IPS-18a (cell line): ENCODE data around the gene LIMS3.
"Not testable (repeated sequence)": the region's sequence is repeated elsewhere in the genome, so short reads cannot be mapped to it uniquely, and the experiment has no call there.

ENCODE experiments used
- H3K27ac ChIP-seq: one replicate; pipeline ENCODE4 v1.5.1; 2013; ENCODE audit warnings: low read length
- H3K27me3 ChIP-seq: one replicate; pipeline ENCODE4 v1.6.1; 2013; ENCODE audit warnings: mild to moderate bottlenecking, low read length; ENCODE audit not compliant: control insufficient read depth, insufficient read depth
- H3K36me3 ChIP-seq: one replicate; pipeline ENCODE4 v1.6.1; 2013; ENCODE audit warnings: low read depth, low read length; ENCODE audit not compliant: control insufficient read depth
- H3K4me1 ChIP-seq: one replicate; pipeline ENCODE4 v1.6.1; 2013; ENCODE audit warnings: low read depth, low read length; ENCODE audit not compliant: control insufficient read depth
- H3K4me3 ChIP-seq: one replicate; pipeline ENCODE4 v1.5.1; 2013; ENCODE audit warnings: low read length
- H3K9ac ChIP-seq: one replicate; pipeline ENCODE4 v1.6.1; 2013; ENCODE audit warnings: mild to moderate bottlenecking, low read length, moderate library complexity
- H3K9me3 ChIP-seq: one replicate; pipeline ENCODE4 v1.6.1; 2013; ENCODE audit warnings: low read depth, low read length; ENCODE audit not compliant: control insufficient read depth

The LIMS3 gene

DNA sequence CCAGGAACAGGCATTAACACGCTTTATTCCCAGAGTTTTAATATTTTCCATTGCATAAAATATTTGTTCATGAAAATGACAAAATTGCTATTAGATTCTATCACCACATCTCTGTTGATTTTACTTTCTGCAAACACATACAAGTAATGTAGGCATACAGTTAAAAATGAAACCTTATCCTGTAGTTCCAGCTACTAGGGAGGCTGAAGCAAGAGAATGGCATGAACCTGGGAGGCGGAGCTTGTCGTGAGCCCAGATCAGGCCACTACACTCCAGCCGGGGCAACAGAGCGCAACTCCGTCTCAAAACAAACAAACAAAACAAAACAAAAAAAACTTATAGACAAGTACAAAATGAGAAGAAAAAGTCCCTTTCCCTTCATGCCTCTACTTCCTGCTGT is 38.0 kb downstream of the LIMS3 start:
- H3K36me3 ChIP-seq, H3K9me3 ChIP-seq, H3K4me3 ChIP-seq, H3K4me1 ChIP-seq, H3K9ac ChIP-seq, H3K27ac ChIP-seq, H3K27me3 ChIP-seq: not testable (repeated sequence)

DNA sequence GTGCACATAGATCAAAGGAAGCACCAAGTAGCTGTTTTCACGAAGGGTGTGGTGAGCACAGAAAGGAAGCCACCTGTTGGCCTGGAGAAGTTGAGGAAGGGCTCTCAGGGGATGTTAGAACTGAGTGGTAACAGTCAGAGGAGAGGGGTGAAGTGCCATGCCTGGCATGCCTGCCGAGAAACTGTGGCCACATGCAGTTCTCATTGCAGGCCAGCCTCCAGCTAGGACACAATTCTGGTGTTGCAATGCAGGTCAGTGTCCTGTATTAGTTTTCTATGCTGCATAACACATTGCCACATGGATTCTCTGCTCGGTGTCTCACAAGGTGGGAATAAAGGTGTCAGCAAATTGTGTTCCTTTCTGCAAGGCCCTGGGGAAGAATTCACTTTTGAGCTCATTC is 46.9 kb downstream of the LIMS3 start:
- H3K4me1 ChIP-seq, H3K9me3 ChIP-seq, H3K4me3 ChIP-seq, H3K9ac ChIP-seq, H3K27me3 ChIP-seq, H3K27ac ChIP-seq, H3K36me3 ChIP-seq: not testable (repeated sequence)

DNA sequence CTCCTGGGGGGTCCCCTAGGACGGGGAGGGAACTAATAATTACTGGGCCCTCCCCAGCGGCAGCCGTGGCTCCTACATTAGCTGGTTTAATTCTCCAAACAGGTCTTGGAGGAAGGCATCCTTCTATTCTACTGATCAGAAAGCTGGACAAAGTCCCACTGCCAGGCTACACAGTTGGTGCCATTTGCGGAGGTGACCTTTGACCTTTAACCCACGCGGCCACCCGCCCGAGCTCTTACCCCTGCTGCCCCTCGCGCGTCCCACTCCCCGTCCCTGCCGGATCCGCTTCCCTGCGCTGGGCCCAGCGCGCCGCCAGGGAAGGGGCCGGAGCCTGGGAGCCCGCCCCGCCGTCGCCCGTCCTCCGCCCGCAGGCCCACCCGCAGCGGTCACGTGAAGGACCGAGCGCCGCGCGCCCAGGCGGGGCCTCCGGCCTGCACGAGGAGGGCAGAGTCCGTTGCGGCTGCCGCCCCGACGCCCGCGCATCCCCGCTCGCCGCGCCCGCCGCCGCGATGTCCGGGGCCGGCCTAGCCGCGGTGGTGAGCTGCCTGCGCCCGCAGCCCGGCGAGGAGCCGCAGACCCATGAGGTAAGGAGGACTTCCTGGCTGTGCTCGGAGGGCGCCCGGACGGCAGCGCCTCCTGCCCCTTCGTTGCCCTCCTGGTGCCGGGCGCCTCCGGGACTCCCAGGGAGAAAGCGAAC is 48.9 kb downstream of the LIMS3 start:
- not testable (repeated sequence) for H3K9ac ChIP-seq, H3K9me3 ChIP-seq, H3K36me3 ChIP-seq, H3K27ac ChIP-seq, H3K27me3 ChIP-seq, H3K4me3 ChIP-seq, H3K4me1 ChIP-seq

DNA sequence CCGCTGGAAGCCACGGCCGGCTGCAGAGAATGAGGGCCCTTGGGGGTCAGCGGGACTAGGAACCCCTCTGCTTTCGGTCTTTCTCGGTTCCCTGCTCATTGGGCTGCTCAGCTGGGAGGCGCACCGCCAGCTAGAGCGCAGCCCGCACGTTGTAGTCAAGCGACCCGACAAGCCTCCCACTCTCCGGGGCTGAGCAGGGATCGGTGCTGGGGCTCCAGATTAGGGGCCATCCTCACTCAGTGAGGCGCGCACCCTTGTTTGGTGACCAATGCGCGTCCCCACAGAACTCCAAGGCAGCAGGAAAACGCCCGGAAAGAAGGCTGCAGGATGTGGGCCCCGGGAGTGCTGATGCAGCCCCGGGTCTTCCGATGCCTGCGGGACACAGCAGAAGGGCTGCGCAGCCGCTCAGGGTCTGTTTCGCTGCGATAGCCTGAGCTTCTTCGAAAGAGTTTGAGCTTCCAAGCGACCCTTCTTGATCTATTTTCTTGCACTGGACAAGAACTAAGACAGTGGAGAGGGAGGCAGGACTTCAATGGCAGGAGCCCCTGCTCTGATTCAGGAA is 49.6 kb downstream of the LIMS3 start:
- H3K36me3 ChIP-seq, H3K9me3 ChIP-seq, H3K4me3 ChIP-seq, H3K27ac ChIP-seq, H3K27me3 ChIP-seq, H3K9ac ChIP-seq, H3K4me1 ChIP-seq: not testable (repeated sequence)

DNA sequence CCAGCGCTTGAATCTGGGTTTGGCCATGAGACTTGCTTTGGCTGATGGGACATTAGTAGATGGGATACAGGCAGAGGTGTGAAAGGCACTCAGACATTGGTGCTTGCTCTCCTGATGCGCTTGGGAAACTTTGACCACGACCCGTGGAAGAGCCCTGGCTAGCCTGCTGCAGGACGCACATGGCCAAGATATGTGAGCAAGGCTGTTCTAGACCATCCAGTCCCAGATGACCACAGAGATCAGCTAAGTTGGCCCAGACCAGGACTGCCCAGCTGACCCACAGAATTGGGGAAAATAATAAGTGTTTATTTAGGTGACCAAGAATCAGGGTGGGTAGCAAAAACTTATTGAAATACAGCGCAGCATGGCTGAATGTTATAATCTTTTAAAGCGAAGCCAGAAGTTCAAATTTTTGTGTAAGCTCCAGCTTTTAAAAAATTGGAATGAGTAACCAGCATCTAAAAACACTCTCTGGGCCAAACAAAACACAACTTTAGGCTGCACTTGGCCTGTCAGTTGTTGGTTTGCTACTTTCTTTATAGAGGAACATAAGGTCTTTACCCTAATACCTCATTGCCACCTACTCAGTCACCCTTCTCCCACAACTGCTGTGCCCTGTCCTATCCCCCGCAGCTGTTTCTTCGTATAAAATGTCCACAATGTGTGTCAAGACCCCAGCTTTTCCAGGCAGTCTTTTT is 51.8 kb downstream of the LIMS3 start:
- not testable (repeated sequence) for H3K27ac ChIP-seq, H3K9ac ChIP-seq, H3K4me3 ChIP-seq, H3K36me3 ChIP-seq, H3K4me1 ChIP-seq, H3K27me3 ChIP-seq, H3K9me3 ChIP-seq

DNA sequence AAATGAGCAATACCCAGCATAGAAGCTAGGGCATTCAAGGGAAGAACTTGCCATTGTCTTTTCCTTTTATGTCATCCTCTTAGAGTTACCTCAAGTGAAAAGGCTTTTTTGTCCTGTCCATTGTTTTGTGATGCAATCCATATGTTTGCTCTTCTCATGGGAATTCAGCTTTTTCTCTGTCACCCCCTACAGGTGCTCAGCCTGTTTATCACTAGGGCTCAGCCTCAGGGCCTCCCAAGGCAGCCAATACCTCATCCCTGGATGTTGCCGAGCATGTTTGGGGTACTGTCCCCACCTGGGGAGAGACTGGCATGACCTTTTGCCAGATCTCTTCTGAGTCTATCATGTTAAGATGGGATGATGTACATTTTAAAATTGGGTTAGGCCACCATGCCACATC is 65.5 kb downstream of the LIMS3 start:
- H3K9ac ChIP-seq, H3K4me1 ChIP-seq, H3K4me3 ChIP-seq, H3K36me3 ChIP-seq, H3K27ac ChIP-seq, H3K9me3 ChIP-seq, H3K27me3 ChIP-seq: not testable (repeated sequence)

DNA sequence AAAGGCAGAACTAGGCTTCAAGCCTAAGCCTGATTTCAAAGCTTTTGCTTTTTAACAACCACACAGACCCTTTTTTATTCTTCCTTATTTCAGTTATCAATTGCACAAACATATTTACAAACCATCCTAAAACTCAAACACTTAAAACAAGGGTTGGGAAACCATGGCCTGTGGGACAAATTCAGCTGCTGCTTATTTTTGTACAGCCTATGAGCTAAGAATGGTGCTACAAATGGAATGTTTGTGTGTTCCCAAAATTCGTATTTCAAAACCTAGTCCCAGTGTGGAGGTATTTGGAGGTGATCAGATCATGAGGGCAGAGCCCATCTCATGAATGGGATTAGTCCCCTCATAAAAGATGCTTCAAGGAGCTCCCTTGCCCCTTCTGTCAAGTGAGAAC is 67.0 kb downstream of the LIMS3 start:
- not testable (repeated sequence) for H3K4me3 ChIP-seq, H3K4me1 ChIP-seq, H3K27ac ChIP-seq, H3K27me3 ChIP-seq, H3K36me3 ChIP-seq, H3K9me3 ChIP-seq, H3K9ac ChIP-seq

DNA sequence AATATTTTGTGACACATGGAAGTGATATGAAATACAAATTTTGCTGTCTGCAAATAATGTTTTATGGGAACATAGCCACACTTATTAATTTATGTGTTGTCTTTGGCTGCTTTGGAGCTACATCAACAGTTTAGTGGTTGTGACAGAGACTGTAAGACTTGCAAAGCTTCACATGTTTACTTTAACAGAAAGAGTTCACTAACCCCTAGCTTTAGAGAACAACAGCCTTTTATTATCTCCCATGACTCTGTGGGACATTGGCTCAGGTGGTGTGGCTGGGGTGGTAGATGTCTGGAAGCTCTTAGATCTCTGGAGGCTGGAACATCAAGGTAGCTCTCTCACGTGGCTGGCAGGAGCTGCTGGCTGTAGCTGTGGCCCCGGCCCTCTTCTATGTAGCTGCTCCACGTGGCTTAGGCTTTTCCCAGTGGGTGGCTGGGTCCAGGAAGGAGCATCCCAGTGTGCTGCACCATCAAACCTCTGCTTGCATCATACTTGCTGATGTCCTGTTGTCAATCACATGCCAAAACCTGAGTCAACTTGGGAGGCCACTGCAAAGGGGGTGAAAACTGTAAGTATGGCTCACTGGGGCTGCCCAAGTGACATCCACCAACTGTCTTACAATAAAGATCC is 67.7 kb downstream of the LIMS3 start:
- not testable (repeated sequence) for H3K9ac ChIP-seq, H3K27ac ChIP-seq, H3K36me3 ChIP-seq, H3K4me1 ChIP-seq, H3K27me3 ChIP-seq, H3K4me3 ChIP-seq, H3K9me3 ChIP-seq

DNA sequence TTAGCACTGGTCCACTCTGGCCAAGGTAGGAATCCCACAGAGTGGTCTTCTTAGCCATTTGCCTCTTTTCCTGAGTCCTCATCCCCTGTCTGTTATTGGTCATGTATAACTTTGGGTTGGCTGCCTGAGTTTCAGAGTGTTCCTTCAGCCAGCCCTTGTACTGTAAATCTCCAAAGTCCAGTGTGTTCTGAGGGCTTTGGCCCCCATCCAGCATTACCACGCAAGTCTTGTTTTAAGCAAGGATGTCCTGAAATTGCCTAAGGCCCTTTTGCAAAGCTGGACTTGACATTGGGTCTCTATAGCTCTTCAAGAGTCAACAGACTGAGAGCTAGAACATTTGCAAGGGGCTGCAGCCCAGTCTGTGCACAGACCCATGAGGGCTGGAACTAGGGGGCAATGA is 68.4 kb downstream of the LIMS3 start:
- H3K9ac ChIP-seq, H3K9me3 ChIP-seq, H3K4me3 ChIP-seq, H3K27ac ChIP-seq, H3K36me3 ChIP-seq, H3K27me3 ChIP-seq, H3K4me1 ChIP-seq: not testable (repeated sequence)

DNA sequence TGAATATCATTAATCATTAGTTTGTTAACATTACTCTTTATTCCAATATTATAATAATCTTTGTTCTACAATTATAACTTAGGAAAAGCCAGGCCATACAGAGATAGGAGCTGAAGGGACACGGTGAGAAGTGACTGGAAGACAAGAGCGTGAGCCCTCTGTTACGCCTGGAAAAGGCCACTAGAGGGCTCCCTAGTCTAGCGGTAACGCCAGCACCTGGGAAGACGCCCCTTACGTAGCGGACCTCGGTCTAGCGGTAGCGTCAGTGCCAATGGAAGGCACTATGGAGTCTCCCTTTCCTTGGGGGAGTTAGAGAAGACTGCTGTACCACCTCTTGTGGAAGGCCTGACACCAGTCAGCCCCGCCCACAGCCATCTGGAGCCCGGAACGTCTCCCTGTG is 71.4 kb downstream of the LIMS3 start:
- H3K36me3 ChIP-seq, H3K9me3 ChIP-seq, H3K9ac ChIP-seq, H3K27me3 ChIP-seq, H3K27ac ChIP-seq, H3K4me1 ChIP-seq, H3K4me3 ChIP-seq: not testable (repeated sequence)

DNA sequence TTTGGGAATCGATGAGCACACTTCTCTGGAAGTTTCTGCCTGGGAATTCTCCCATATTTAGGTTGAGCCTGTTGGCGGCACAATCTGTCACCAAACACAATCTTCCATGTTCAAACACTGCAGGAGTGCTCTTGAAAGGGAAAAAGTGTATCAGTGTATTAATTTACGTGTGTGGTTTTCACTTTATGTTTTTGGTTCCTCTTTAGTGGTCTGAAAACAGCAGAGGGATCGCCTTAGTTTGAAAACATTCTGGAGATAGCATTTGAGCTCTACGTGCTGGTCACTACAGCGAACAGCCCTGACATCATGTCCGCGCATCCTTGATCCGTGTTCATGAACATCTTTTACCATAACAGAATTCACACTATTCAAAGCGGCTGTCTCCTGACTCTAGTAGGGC is 73.2 kb downstream of the LIMS3 start:
- not testable (repeated sequence) for H3K27ac ChIP-seq, H3K36me3 ChIP-seq, H3K4me1 ChIP-seq, H3K4me3 ChIP-seq, H3K9me3 ChIP-seq, H3K9ac ChIP-seq, H3K27me3 ChIP-seq
